HG02885 (cell line): ENCODE results near the gene CDKL5.

Experiments
- ATAC-seq: cut with Tn5 transposase; IDR thresholded peaks from one replicate; pipeline ENCODE4 v1.9.1; 2021; ENCODE audit warnings: mild to moderate bottlenecking; ENCODE audit not compliant: unreplicated experiment, poor library complexity

Gene CDKL5

DNA sequence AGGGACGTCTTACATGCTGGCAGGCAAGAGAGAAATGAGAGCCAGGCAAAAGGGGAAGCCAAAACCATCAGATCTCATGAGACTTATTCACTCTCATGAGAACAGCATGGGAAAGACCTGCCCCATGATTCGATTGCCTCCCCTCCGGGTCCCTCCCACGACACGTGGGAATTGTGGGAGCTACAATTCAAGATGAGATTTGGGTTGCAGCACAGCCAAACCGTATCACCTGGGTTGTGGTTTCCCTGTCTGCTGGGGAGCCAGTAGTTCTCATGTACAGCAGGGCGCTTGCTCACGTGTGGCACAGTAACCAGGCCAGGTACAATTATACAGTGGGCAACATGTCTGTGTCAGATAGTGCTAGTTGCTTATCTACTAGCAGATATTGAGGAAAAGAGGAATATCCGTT lies 257.6 kb downstream of the CDKL5 start:
- ATAC-seq = peak; percentile 48

- no peak for ATAC-seq
Measured at GRCh38 chrX:18687856-18688495, 262.6 kb downstream of the CDKL5 start.

DNA sequence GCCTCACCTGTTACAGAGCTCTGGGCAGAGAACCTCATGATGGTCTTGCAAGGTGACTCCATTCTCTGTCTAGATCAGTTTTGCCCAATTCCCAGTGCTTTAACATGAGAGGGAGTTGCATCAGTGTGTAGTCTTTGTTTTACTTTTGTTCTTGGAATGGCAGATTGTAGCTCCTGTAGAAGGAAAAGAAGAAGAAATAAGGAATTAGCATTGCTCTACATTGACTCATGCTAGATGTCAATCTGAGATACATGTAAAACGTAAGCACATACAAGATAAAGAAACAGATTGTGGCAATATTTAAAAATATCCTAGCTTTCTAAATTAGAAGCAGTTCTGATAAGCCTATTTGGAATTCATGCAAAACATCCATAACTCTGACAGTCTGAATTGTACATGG lies 266.0 kb downstream of the CDKL5 start:
- no peak for ATAC-seq

GRCh38 chrX:18692541-18692940 lies 267.1 kb downstream of the CDKL5 start:
- ATAC-seq = no peak

DNA sequence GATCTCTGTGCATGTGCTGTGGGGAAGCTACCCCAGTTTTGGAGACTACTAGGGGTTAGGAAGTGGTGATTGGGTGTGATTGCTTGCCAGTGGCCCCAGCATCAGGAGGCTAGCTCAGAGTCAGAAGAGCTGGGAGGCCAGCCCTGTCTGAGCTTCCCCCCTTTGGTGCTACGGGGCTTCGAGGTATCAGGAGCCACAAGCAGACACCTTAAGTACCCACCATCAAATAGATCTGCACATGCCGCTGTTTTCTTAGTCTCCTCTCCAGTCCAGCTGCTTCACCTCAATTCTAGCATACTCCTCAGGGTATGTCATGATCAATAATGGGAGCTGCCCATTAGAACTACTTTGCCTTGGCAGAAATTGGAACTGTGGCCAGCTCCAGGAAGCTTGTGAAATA lies 271.2 kb downstream of the CDKL5 start:
- no peak for ATAC-seq

DNA sequence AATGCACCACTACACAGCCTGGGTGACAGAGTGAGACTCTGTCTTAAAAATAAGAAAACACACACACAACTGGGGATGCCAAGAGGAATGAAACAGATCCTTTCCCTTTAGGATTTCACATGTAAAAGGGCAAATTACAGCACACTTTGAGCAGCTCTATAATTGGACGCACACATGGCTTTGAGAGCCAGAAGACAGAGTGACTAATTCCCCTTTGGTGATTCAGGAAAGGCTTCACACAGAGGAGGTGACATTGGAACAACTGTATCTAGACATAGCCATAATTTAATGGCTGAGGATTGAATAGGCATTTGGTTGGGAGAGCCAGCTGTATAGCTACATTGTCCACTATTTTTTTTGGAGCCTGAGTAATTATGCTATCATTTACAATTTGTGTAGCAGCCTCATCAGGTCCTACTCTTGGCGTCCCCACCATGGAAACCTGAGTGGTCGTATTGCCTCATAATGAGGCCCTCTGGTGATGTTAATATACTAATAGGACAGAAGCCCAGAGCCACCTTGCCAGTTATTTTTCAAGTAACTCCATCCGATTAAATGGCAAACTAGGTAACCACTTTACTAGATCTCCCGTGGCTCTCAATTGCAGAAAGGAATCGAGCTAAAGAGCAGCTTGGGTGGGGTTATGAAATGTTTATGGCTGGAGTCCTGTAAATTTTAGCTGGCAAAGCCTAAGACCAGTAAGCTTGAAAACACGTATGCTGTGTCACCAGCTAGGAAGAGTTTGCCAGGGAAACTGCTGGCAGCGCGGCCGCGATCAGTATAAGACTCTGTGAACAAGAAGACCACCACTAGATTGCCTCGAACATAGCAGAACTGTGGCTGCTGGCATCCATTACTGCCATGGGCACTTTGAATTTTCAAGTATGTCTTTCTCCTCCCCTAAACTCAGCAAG lies 273.6 kb downstream of the CDKL5 start:
- no peak for ATAC-seq

DNA sequence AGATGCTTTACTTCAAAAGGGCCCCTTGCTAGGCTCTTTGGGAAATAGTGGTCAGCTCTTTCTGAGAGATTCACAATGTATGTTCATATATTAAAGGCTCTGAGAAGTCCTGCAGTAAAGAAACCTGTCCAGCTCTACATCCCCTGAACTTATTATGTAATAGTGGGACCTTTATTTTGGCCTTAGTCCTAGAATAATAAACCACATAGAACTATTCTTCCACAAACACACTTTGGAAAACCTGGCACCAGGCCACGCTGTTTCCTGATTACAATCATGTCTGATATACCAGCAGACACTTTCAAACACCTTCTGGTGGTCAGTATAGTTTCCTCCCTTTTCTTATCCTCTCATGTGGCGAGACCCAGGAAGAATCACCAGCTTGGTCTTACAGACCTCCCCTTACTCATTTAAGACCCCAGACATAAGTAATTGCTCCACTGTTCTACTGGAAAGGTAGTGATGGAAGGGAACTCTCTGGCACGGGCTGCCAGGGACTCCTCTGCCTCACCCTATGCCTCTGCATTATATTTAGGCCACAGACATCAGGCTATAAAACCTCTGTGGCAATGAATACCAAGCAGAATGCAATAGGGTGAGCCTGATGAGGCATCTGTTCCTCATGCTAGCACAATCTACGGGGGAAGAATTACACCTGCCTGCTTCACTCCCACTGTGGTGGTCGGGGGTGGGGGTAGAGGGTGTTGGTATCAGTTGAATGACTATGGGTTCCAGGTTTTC lies 276.4 kb downstream of the CDKL5 start:
- ATAC-seq = no peak

GRCh38 chrX:18702362-18703195 lies 277.2 kb downstream of the CDKL5 start:
- ATAC-seq = no peak
